22Rv1 (cell line): ENCODE results near the gene TMEM221.

Source experiments
- CTCF ChIP-seq: fragments of 450-650 bp; IDR thresholded peaks from 2 replicates; pipeline ENCODE4 v1.5.1; 2017; ENCODE audit warnings: mild to moderate bottlenecking
- ZFX ChIP-seq: fragments of 450-650 bp; IDR thresholded peaks from 2 replicates; pipeline ENCODE4 v1.6.1; 2017; ENCODE audit warnings: antibody characterized with exemption, borderline replicate concordance

- TF ChIP-seq CTCF (no peak), ZFX (no peak)
These were observed 12.2 kb downstream of the TMEM221 start for GRCh38 chr19:17436094-17436873.
